K562 (cell line): ENCODE data around the gene HKDC1. TPM values are rescaled to one million over a fixed set of nuclear protein-coding genes. Genes with fewer than 3 reads are reported as not detected.
A peak's percentile ranks its signal among the peaks of the same experiment; 100 is the strongest.

Experiments used
- BMI1 ChIP-seq: fragments of 150-350 bp; IDR thresholded peaks from 2 replicates; pipeline ENCODE4 v1.6.1; 2014; ENCODE audit warnings: low read length
- CTCF ChIP-seq, 3 experiments: IDR thresholded peaks in 2 of 3; conservative IDR thresholded peaks in 1 of 3; 2 replicates each; pipeline ENCODE4 v1.5.1; 2011 to 2012; ENCODE audit warnings: low read length in 3 of 3, mild to moderate bottlenecking in 3 of 3, control low read depth in 2 of 3, improper control_type of control experiment in 1 of 3, inconsistent platforms in 1 of 3, low read depth in 1 of 3, mixed read lengths in 1 of 3, moderate library complexity in 1 of 3; ENCODE audit not compliant: insufficient read depth in 2 of 3
- GATA2 ChIP-seq: sonication (generic); formaldehyde crosslinking; IDR thresholded peaks from 2 replicates; pipeline ENCODE4 v1.4.0; 2020; ENCODE audit warnings: mild to moderate bottlenecking, missing genetic modification reagents
- HSF4 ChIP-seq: fragments of 250-450 bp; sonication (Bioruptor Pico); IDR thresholded peaks from 2 replicates; pipeline ENCODE4 v2.1.2; 2022; ENCODE audit warnings: mild to moderate bottlenecking, moderate library complexity, borderline replicate concordance
- IRF9 ChIP-seq: fragments of 450-650 bp; IDR thresholded peaks from 2 replicates; pipeline ENCODE4 v1.6.1; 2016; ENCODE audit warnings: missing biosample characterization, missing genetic modification characterization
- PHF8 ChIP-seq: fragments of 200-600 bp; sonication (generic); IDR thresholded peaks from 2 replicates; pipeline ENCODE4 v1.6.1; 2012; ENCODE audit warnings: mixed run types, mild to moderate bottlenecking, inconsistent platforms, low read length, moderate library complexity, borderline replicate concordance
- POLR3A ChIP-seq: IDR thresholded peaks from 2 replicates; pipeline ENCODE4 v1.6.1; 2011; ENCODE audit warnings: borderline replicate concordance, mild to moderate bottlenecking, moderate library complexity; ENCODE audit not compliant: insufficient read length, insufficient read depth; ENCODE audit errors: extremely low read depth
- SRSF1 ChIP-seq: fragments of 200-400 bp; formaldehyde crosslinking; IDR thresholded peaks from 2 replicates; pipeline ENCODE4 v1.6.1; 2017; ENCODE audit warnings: mild to moderate bottlenecking, low read depth, low read length, moderate library complexity
- TBL1XR1 ChIP-seq, 2 experiments: IDR thresholded peaks; 2 replicates each; pipeline ENCODE4 v1.6.1; 2012; ENCODE audit warnings: improper control_type of control experiment in 2 of 2, low read length in 2 of 2, mild to moderate bottlenecking in 1 of 2
- TCF3 ChIP-seq: sonication (generic); formaldehyde crosslinking; IDR thresholded peaks from 2 replicates; pipeline ENCODE4 v1.4.0; 2020; ENCODE audit warnings: mild to moderate bottlenecking, missing genetic modification reagents
- XRCC4 ChIP-seq: IDR thresholded peaks from one replicate; pipeline ENCODE4 v1.6.1; 2011; ENCODE audit not compliant: insufficient read depth, insufficient read length; ENCODE audit errors: extremely low read depth
- ZBTB34 ChIP-seq: fragments of 250-450 bp; sonication (Bioruptor Pico); IDR thresholded peaks from 2 replicates; pipeline ENCODE4 v1.8.0; 2021; ENCODE audit warnings: mild to moderate bottlenecking, moderate library complexity
- ZBTB49 ChIP-seq: sonication (generic); formaldehyde crosslinking; IDR thresholded peaks from 2 replicates; pipeline ENCODE4 v1.8.0; 2022; ENCODE audit warnings: missing genetic modification reagents, mild to moderate bottlenecking, borderline replicate concordance
- ZNF699 ChIP-seq: fragments of 250-450 bp; sonication (Bioruptor Pico); IDR thresholded peaks from 2 replicates; pipeline ENCODE4 v1.8.0; 2021; ENCODE audit warnings: mild to moderate bottlenecking, moderate library complexity; ENCODE audit not compliant: insufficient replicate concordance
- polyA plus RNA-seq, 8 experiments: library from polyadenylated mRNA; depleted of rRNA in 4 of 8; stranded (reverse) in 5 of 8; unstranded in 3 of 8; fragments of >200 nt; fragmentation: Nextera tagmentation in 2 of 8; fragmentation: Illumina TruSeq in 1 of 8; extraction: Ambion mirVana in 2 of 8; extraction: Trizol in 1 of 8; gene quantifications; 2 replicates each; pipeline versions ENCODE4 v1.2.1 to v1.2.3, GENCODE V29; 2011 to 2014; ENCODE audit warnings: inconsistent platforms in 1 of 8, missing spikeins in 1 of 8
- total RNA-seq, 7 experiments: library from RNA; depleted of rRNA in 6 of 7; stranded (reverse); fragments of >200 nt in 6 of 7; fragmentation: Illumina TruSeq in 2 of 7; extraction: Trizol in 2 of 7; gene quantifications; 2 replicates each; pipeline versions ENCODE4 v1.2.1 to v1.2.3, GENCODE V29; 2011 to 2021; ENCODE audit warnings: low replicate concordance in 1 of 7
- TF ChIP-seq, protein P1 (sequence below): fragments of 450-650 bp; IDR thresholded peaks from 2 replicates; pipeline ENCODE4 v1.6.1; 2017; ENCODE audit warnings: mild to moderate bottlenecking, moderate library complexity

The HKDC1 gene
- total and polyA plus RNA-seq, 9 of the 15 experiments (the other 6 are each of a cell fraction or from before 2014, with no cell fraction given): 0.04 to 0.22 (median 0.11) TPM; not detected in 5

DNA sequence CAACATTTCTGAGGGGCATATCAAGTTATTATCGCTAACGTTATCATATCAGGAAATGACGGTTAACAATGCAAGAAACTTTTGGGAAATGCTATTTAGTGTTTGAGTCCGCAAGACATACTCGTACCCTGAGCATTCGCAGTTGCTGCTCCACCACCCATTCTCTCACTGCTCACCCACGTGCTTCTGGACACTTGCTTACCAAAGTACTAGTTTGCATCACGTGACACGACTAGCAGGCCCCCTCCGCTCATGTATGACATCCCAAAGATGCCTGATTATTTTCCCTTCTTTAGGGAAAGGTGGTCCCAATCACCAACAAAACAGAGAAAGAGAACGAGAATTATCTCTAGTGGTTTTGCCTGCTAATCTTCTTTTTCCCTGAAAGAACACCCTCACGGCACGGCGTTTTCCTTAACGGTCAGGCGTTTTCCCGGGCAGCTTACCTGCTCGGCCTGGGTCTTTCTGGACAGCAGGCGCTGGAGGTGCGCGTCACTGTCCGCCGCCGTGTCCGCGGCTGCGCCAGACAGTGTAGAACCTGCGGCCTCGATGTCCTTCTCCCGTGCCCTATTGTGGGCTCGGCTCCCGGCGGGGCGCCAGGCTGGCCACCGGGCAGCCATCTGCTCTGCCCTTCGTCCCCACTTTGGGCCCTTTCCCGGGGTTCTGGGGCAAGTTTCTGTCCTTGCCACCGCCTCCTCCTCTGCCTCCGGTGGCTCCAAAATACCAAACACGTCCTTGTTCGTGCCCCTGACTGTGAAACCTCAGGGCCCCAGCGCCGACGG is 40.2 kb upstream of the HKDC1 start, which contains the start of gene SUPV3L1 (continued):
- TF ChIP-seq CTCF (IDR thresholded peaks at IDR 0.05 in 2 of 3, conservative IDR thresholded peaks at IDR 0.05 in 1 of 3; ENCODE audit: insufficient read depth in 2 of 3, low read depth in 1 of 3, low read length in 3 of 3) (no peak; a peak in 1 of 6 replicates), ZBTB34 (no peak), ZBTB49 (no peak), ZNF699 (CRISPR knock-in tag) (no peak), IRF9 (peak; percentile 67), TCF3 (no peak; the same call in none of the 2 replicates), PHF8 (peak; percentile 97), SRSF1 (no peak), POLR3A (no peak), HSF4 (no peak), TBL1XR1 (IDR thresholded peaks at IDR 0.05; ENCODE audit: low read length in 2 of 2) (peak in 1 of 2 experiments; percentile 86; a peak in 2 of 4 replicates), XRCC4 (no peak), GATA2 (CRISPR knock-in tag) (no peak), BMI1 (peak; percentile 49; the same call in 1 of the 2 replicates)
- TF ChIP-seq, protein P1, sequence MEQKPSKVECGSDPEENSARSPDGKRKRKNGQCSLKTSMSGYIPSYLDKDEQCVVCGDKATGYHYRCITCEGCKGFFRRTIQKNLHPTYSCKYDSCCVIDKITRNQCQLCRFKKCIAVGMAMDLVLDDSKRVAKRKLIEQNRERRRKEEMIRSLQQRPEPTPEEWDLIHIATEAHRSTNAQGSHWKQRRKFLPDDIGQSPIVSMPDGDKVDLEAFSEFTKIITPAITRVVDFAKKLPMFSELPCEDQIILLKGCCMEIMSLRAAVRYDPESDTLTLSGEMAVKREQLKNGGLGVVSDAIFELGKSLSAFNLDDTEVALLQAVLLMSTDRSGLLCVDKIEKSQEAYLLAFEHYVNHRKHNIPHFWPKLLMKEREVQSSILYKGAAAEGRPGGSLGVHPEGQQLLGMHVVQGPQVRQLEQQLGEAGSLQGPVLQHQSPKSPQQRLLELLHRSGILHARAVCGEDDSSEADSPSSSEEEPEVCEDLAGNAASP: no peak
